ENCODE measurements around the gene PPP1R13L. TPM values are rescaled to one million over a fixed set of nuclear protein-coding genes. Genes with fewer than 3 reads are reported as not detected.
A peak's percentile ranks its signal among the peaks of the same experiment; 100 is the strongest.

PPP1R13L gene
- total and polyA plus RNA-seq, 11 donors = 92.3 to 400 (median 139) TPM

- no peak for TF ChIP-seq CTCF (IDR thresholded peaks at IDR 0.05)
- no peak for TF ChIP-seq POLR2A (IDR thresholded peaks at IDR 0.05)
- no peak overlapping the region for H3K4me3 ChIP-seq
- peaks cover 0 to 21% (median 10%) of the 10 kb centered on the region in 9 donors for H3K36me3 ChIP-seq
- DNase-seq (no peak), ATAC-seq (peak in 1 of 4 donors; percentile 15)
- no peak overlapping the region for H3K27ac ChIP-seq
- H3K9me3 ChIP-seq = no peaks in the 10 kb centered on the region
- peaks cover 0 to 24% (median 7%) of the 10 kb centered on the region in 9 donors for H3K27me3 ChIP-seq
- intact Hi-C loops (cut with DNase I) = loop anchor here in 1 of 10 donors (10.0 kb wide), 2 partner anchors 153 to 443 kb away; partner anchors contain the start of gene APOE
- no peaks in the 10 kb centered on the region for H3K4me1 ChIP-seq
- 64 to 72% (median 71%) methylated on average over 15 to 25 of the region's 25 CpGs for WGBS, 4 donors
Observed at GRCh38 chr19:45347570-45348366, 57.1 kb downstream of the PPP1R13L start.

- no peaks in the 10 kb centered on the region for H3K4me1 ChIP-seq
- H3K4me3 ChIP-seq = no peak overlapping the region
- H3K36me3 ChIP-seq = peaks cover 0 to 8% (median 1%) of the 10 kb centered on the region in 9 donors
- H3K27ac ChIP-seq = no peak overlapping the region
- 11 to 30% (median 25%) methylated on average over 8 to 27 of the region's 27 CpGs for WGBS, 4 donors
- intact Hi-C loops (cut with DNase I) = loop anchor here in 1 of 10 donors (10.0 kb wide), 2 partner anchors 152 to 442 kb away; partner anchors contain the start of gene APOE
- H3K9me3 ChIP-seq = no peaks in the 10 kb centered on the region
- DNase-seq = no peak
- TF ChIP-seq POLR2A (IDR thresholded peaks at IDR 0.05) = no peak
- TF ChIP-seq CTCF (IDR thresholded peaks at IDR 0.05) = no peak
- H3K27me3 ChIP-seq = peaks cover 0 to 24% (median 7%) of the 10 kb centered on the region in 9 donors
- ATAC-seq = no peak
Observed at GRCh38 chr19:45346449-45346848, 58.4 kb downstream of the PPP1R13L start.

GRCh38 chr19:45345506-45345860 lies 59.4 kb downstream of the PPP1R13L start:
- peaks cover 4 to 28% (median 13%) of the 10 kb centered on the region in 9 donors for H3K27me3 ChIP-seq
- no peak overlapping the region for H3K27ac ChIP-seq
- DNase-seq (no peak), ATAC-seq (no peak)
- no peak for TF ChIP-seq CTCF (IDR thresholded peaks at IDR 0.05)
- no peak overlapping the region for H3K4me3 ChIP-seq
- H3K9me3 ChIP-seq = no peaks in the 10 kb centered on the region
- 84 to 90% (median 87%) methylated on average over 11 to 15 of the region's 15 CpGs for WGBS, 4 donors
- H3K4me1 ChIP-seq = peaks cover 0 to 5% (median 0%) of the 10 kb centered on the region in 12 donors
- peaks cover 0 to 2% (median 0%) of the 10 kb centered on the region in 9 donors for H3K36me3 ChIP-seq
- intact Hi-C loops (cut with DNase I) = loop anchor here in 1 of 10 donors (10.0 kb wide), 2 partner anchors 151 to 441 kb away; partner anchors contain the start of gene APOE

All from heart left ventricle (tissue), 16 donors.